Measurements from ENCODE around the gene ISG15. TPM values are rescaled to one million over a fixed set of nuclear protein-coding genes. Genes with fewer than 3 reads are reported as not detected.

ISG15 gene
- total and polyA plus RNA-seq, 9 of the 15 experiments (the other 6 are each of a cell fraction or from before 2014, with no cell fraction given): 0.40 to 58.3 (median 12.2) TPM

DNA sequence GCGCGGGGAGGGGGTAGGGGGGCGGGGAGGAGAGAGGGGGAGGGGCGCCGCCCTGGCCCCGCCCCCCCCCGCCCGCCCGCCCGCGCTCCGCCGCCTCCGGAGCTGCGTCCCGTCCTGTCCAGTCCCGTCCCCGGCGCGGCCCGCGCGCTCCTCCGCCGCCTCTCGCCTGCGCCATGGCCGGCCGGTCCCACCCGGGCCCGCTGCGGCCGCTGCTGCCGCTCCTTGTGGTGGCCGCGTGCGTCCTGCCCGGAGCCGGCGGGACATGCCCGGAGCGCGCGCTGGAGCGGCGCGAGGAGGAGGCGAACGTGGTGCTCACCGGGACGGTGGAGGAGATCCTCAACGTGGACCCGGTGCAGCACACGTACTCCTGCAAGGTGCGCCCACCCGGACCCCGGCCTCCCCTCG, 6.7 kb downstream of the ISG15 start, which contains the start of gene AGRN (continued):
- TF ChIP-seq USF1 (CRISPR knock-in tag; IDR thresholded peaks at IDR 0.05) (no peak), PHB2 (IDR thresholded peaks at IDR 0.05; ENCODE audit: low read depth) (no peak), RFX1 (IDR thresholded peaks at IDR 0.05) (no peak), LEF1 (IDR thresholded peaks at IDR 0.05) (no peak), HMGXB4 (CRISPR knock-in tag; IDR thresholded peaks at IDR 0.05) (no peak), PTBP1 (IDR thresholded peaks at IDR 0.05; ENCODE audit: low read depth, low read length) (no peak), KDM2B (CRISPR knock-in tag; IDR thresholded peaks at IDR 0.05) (0 out of 2 replicates have a peak, but pooled peaks have one; percentile 60), ZC3H11A (IDR thresholded peaks at IDR 0.05; ENCODE audit: low read depth, low read length) (no peak), NUFIP1 (IDR thresholded peaks at IDR 0.05; ENCODE audit: partially characterized antibody) (no peak), OTX1 (CRISPR knock-in tag; IDR thresholded peaks at IDR 0.05) (no peak), BCOR (IDR thresholded peaks at IDR 0.05) (no peak), ZNF324 (CRISPR knock-in tag; IDR thresholded peaks at IDR 0.05) (no peak), ZNF280B (CRISPR knock-in tag; IDR thresholded peaks at IDR 0.05) (no peak), MAFF (IDR thresholded peaks at IDR 0.05; ENCODE audit: low read length) (no peak), CTBP1 (IDR thresholded peaks at IDR 0.05; ENCODE audit: borderline replicate concordance) (peak; percentile 74; the same call in 1 of the 2 replicates), ATF6 (CRISPR knock-in tag; IDR thresholded peaks at IDR 0.05) (no peak), SUPT5H (IDR thresholded peaks at IDR 0.05) (no peak)
- TF ChIP-seq, protein P1, sequence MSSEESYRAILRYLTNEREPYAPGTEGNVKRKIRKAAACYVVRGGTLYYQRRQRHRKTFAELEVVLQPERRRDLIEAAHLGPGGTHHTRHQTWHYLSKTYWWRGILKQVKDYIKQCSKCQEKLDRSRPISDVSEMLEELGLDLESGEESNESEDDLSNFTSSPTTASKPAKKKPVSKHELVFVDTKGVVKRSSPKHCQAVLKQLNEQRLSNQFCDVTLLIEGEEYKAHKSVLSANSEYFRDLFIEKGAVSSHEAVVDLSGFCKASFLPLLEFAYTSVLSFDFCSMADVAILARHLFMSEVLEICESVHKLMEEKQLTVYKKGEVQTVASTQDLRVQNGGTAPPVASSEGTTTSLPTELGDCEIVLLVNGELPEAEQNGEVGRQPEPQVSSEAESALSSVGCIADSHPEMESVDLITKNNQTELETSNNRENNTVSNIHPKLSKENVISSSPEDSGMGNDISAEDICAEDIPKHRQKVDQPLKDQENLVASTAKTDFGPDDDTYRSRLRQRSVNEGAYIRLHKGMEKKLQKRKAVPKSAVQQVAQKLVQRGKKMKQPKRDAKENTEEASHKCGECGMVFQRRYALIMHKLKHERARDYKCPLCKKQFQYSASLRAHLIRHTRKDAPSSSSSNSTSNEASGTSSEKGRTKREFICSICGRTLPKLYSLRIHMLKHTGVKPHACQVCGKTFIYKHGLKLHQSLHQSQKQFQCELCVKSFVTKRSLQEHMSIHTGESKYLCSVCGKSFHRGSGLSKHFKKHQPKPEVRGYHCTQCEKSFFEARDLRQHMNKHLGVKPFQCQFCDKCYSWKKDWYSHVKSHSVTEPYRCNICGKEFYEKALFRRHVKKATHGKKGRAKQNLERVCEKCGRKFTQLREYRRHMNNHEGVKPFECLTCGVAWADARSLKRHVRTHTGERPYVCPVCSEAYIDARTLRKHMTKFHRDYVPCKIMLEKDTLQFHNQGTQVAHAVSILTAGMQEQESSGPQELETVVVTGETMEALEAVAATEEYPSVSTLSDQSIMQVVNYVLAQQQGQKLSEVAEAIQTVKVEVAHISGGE (CRISPR knock-in tag; IDR thresholded peaks at IDR 0.05): no peak
- TF ChIP-seq, protein P2, sequence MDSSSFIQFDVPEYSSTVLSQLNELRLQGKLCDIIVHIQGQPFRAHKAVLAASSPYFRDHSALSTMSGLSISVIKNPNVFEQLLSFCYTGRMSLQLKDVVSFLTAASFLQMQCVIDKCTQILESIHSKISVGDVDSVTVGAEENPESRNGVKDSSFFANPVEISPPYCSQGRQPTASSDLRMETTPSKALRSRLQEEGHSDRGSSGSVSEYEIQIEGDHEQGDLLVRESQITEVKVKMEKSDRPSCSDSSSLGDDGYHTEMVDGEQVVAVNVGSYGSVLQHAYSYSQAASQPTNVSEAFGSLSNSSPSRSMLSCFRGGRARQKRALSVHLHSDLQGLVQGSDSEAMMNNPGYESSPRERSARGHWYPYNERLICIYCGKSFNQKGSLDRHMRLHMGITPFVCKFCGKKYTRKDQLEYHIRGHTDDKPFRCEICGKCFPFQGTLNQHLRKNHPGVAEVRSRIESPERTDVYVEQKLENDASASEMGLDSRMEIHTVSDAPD (CRISPR knock-in tag; IDR thresholded peaks at IDR 0.05): no peak
